K562 (cell line): ENCODE measurements around the gene AGGF1. TPM values are rescaled to one million over a fixed set of nuclear protein-coding genes. Genes with fewer than 3 reads are reported as not detected.

Experiments used
- ATAC-seq: fragments of 200-7000 bp; cut with Tn5 transposase; 3 replicates; pipeline ENCODE4 v1.9.1; 2020; ENCODE audit warnings: moderate library complexity
- BruUV-seq: library from RNA; stranded (reverse); fragments of 400-500 nt; replicated peaks from 2 replicates; lab custom pipeline; 2021; lab: Mats Ljungman, UMichigan
- CTCF ChIA-PET: fragments of 300-600 bp; formaldehyde crosslinking; extraction: SDS; loops from one replicate; lab custom pipeline; 2021; ENCODE audit warnings: low intra/inter-chr PET ratio; lab: Yijun Ruan, JAX
- POLR2A ChIA-PET: fragments of 300-600, 350-650 bp; sonication (Branson Sonifier 250); formaldehyde crosslinking; extraction: SDS; loops from one replicate; lab custom pipeline; 2021; ENCODE audit warnings: antibody characterized with exemption, inconsistent platforms; lab: Yijun Ruan, JAX
- DNase-seq, 4 experiments: peaks; one replicate each; pipeline versions ENCODE4 v3.0.0 to v3.0.0-alpha.2; 2011 to 2018; ENCODE audit warnings: low spot score in 3 of 4, mixed read lengths in 3 of 4; ENCODE audit errors: extremely low read depth in 1 of 4
- FAIRE-seq: peaks from 2 replicates; lab custom pipeline; 2011; peaks lifted over from hg19 to GRCh38; lab: Jason Lieb, UNC
- H2AFZ ChIP-seq: 2 replicates; pipeline ENCODE4 v1.6.0; 2011; ENCODE audit warnings: low read depth, low read length, control low read depth, inconsistent platforms
- H3K27ac ChIP-seq: fragments of 200-600 bp; 3 replicates; pipeline ENCODE4 v1.8.0; 2011; ENCODE audit warnings: low read depth, mild to moderate bottlenecking, control low read depth, inconsistent platforms, low read length, moderate library complexity, mixed read lengths; ENCODE audit errors: extremely low read depth
- H3K27me3 ChIP-seq, 2 experiments: fragments of 300-600 bp in 1 of 2; 2 replicates in 1 of 2; 3 replicates in 1 of 2; pipeline versions ENCODE4 v1.6.0 to v1.8.0; 2011; ENCODE audit warnings: inconsistent platforms in 2 of 2, low read length in 2 of 2, mild to moderate bottlenecking in 1 of 2, mixed read lengths in 1 of 2, moderate library complexity in 1 of 2; ENCODE audit not compliant: control insufficient read depth in 2 of 2, insufficient read depth in 2 of 2
- H3K36me3 ChIP-seq: fragments of 300-600 bp; 3 replicates; pipeline ENCODE4 v1.8.0; 2011; ENCODE audit warnings: mild to moderate bottlenecking, low read length, inconsistent platforms; ENCODE audit not compliant: control insufficient read depth, insufficient read depth
- H3K4me1 ChIP-seq, 2 experiments: fragments of 200-600 bp in 1 of 2; replicated peaks in 1 of 2; 2 replicates in 1 of 2; 3 replicates in 1 of 2; pipeline versions ENCODE4 v1.5.1 to v1.8.0; 2011; ENCODE audit warnings: inconsistent platforms in 2 of 2, low read length in 2 of 2, mild to moderate bottlenecking in 1 of 2, mixed read lengths in 1 of 2, moderate library complexity in 1 of 2; ENCODE audit not compliant: control insufficient read depth in 2 of 2, insufficient read depth in 2 of 2
- H3K4me2 ChIP-seq: 2 replicates; pipeline ENCODE4 v1.6.1; 2011; ENCODE audit warnings: low read length, control low read depth, inconsistent platforms, mixed read lengths; ENCODE audit not compliant: insufficient read depth
- H3K4me3 ChIP-seq: fragments of 200-600 bp; sonication (generic), shearing (Covaris generic); 2 replicates; pipeline ENCODE4 v1.5.1; 2016; ENCODE audit warnings: control low read depth, inconsistent platforms
- H3K79me2 ChIP-seq: fragments of 200-600 bp; 3 replicates; pipeline ENCODE4 v1.8.0; 2011; ENCODE audit warnings: low read length, inconsistent platforms; ENCODE audit not compliant: control insufficient read depth, insufficient read depth
- H3K9ac ChIP-seq, 2 experiments: 2 replicates each; pipeline versions ENCODE4 v1.6.0 to v1.6.1; 2011; ENCODE audit warnings: low read depth in 2 of 2, low read length in 2 of 2, control low read depth in 1 of 2, inconsistent platforms in 1 of 2, mild to moderate bottlenecking in 1 of 2, mixed read lengths in 1 of 2; ENCODE audit not compliant: insufficient read depth in 1 of 2
- H3K9me1 ChIP-seq: one replicate; pipeline ENCODE4 v1.6.0; 2011; ENCODE audit warnings: inconsistent platforms, mild to moderate bottlenecking, low read length, moderate library complexity; ENCODE audit not compliant: control insufficient read depth, insufficient read depth
- H3K9me3 ChIP-seq: replicated peaks from 2 replicates; pipeline ENCODE4 v1.5.1; 2011; ENCODE audit warnings: low read depth, low read length, inconsistent platforms; ENCODE audit not compliant: control insufficient read depth, insufficient read depth
- H4K20me1 ChIP-seq: replicated peaks from 2 replicates; pipeline ENCODE4 v1.6.1; 2011; ENCODE audit warnings: low read length, inconsistent platforms, mixed read lengths; ENCODE audit not compliant: control insufficient read depth, insufficient read depth
- CBX1 ChIP-seq: sonication (generic); IDR thresholded peaks from 2 replicates; pipeline ENCODE4 v1.6.1; 2016; ENCODE audit warnings: antibody characterized with exemption, low read depth, mild to moderate bottlenecking
- E4F1 ChIP-seq: fragments of 250-450 bp; sonication (Bioruptor Pico); IDR thresholded peaks from 2 replicates; pipeline ENCODE4 v1.5.0; 2021; ENCODE audit warnings: mild to moderate bottlenecking, borderline replicate concordance
- KDM4B ChIP-seq, 2 experiments: fragments of 450-650 bp in 1 of 2; sonication (generic) in 1 of 2; IDR thresholded peaks; 2 replicates each; pipeline ENCODE4 v1.6.1; 2016 to 2017; ENCODE audit warnings: borderline replicate concordance in 2 of 2, antibody characterized with exemption in 1 of 2, low read depth in 1 of 2, mild to moderate bottlenecking in 1 of 2
- MIER1 ChIP-seq: fragments of 450-650 bp; IDR thresholded peaks from 2 replicates; pipeline ENCODE4 v1.6.1; 2016; ENCODE audit warnings: antibody characterized with exemption, mild to moderate bottlenecking, low read depth
- SRSF7 ChIP-seq: fragments of 200-400 bp; formaldehyde crosslinking; optimal IDR thresholded peaks from 2 replicates; pipeline ENCODE3; 2017; ENCODE audit warnings: mild to moderate bottlenecking, low read depth, low read length
- TSHZ1 ChIP-seq: fragments of 250-450 bp; sonication (Bioruptor Pico); IDR thresholded peaks from 2 replicates; pipeline ENCODE4 v1.4.0; 2020; ENCODE audit warnings: mild to moderate bottlenecking, moderate library complexity
- WGBS: fragments of 100-300 bp; shearing (Covaris generic); methylation state at CpG from one replicate; pipeline ENCODE4 v1.1.6; 2016; ENCODE audit warnings: low coverage, mixed read lengths; ENCODE audit not compliant: insufficient coverage; ENCODE audit errors: missing lambda C conversion rate; 5-methylcytosine and 5-hydroxymethylcytosine counted together
- in situ Hi-C: fragments of 300-500 bp; cut with MboI; formaldehyde crosslinking; loops from 4 replicates; pipeline ENCODE4 v1.15.0; 2018; ENCODE audit warnings: inconsistent platforms, mixed read lengths
- intact Hi-C: fragments of 100-400 bp; cut with micrococcal nuclease; formaldehyde crosslinking; loops from 2 replicates; pipeline ENCODE4 v1.14.2; 2022
- polyA plus RNA-seq, 8 experiments: library from polyadenylated mRNA; depleted of rRNA in 4 of 8; stranded (reverse) in 5 of 8; unstranded in 3 of 8; fragments of >200 nt; fragmentation: Nextera tagmentation in 2 of 8; fragmentation: Illumina TruSeq in 1 of 8; extraction: Ambion mirVana in 2 of 8; extraction: Trizol in 1 of 8; gene quantifications; 2 replicates each; pipeline versions ENCODE4 v1.2.1 to v1.2.3, GENCODE V29; 2011 to 2014; ENCODE audit warnings: inconsistent platforms in 1 of 8, missing spikeins in 1 of 8
- total RNA-seq, 7 experiments: library from RNA; depleted of rRNA in 6 of 7; stranded (reverse); fragments of >200 nt in 6 of 7; fragmentation: Illumina TruSeq in 2 of 7; extraction: Trizol in 2 of 7; gene quantifications; 2 replicates each; pipeline versions ENCODE4 v1.2.1 to v1.2.3, GENCODE V29; 2011 to 2021; ENCODE audit warnings: low replicate concordance in 1 of 7

Gene AGGF1
- total and polyA plus RNA-seq, 9 of the 15 experiments (the other 6 are each of a cell fraction or from before 2014, with no cell fraction given): 5.2 to 20.4 (median 13.4) TPM

DNA sequence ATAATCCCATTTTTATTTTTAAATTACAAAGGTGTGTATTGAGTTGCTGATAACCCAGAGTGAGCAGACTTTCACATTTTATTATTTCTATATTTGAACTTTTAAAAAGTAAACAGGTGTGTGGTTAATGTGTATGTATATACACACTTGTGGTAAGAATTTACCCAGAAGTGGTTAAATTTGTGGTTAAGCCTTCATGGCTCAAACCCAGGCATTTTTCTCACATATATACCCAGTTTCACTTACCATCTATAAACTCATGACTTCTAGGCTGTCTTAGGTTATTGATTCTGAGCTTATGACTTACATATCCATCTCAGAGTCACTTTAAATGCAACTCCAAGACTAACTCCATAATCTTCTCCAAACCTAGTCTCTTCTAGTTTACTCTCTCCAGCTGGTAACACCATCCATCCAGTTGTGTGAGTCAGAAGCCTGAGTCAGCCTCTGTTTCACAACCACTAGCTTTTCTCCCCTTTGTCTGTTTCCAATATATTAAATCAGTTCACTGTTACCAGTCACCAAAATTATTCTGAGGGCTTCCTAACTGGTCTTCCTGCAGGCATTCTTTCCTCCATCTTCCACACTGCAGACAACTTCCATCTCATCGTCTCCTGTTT lies 36.7 kb downstream of the AGGF1 start:
- Histone ChIP-seq H3K9me3 (no peaks in the 10 kb centered on the region), H3K27ac (no peak overlapping the region), H4K20me1 (no peaks in the 10 kb centered on the region), H3K4me3 (no peak overlapping the region), H2AFZ (no peak overlapping the region), H3K9me1 (no peaks in the 10 kb centered on the region), H3K27me3 (no peaks in the 10 kb centered on the region), H3K79me2 (peaks cover 2% of the 10 kb centered on the region; the same call in 1 of the 3 replicates), H3K9ac (no peak overlapping the region), H3K4me2 (no peak overlapping the region), H3K36me3 (peaks cover 27% of the 10 kb centered on the region; the same call in 2 of the 3 replicates), H3K4me1 (no peaks in the 10 kb centered on the region)
- no peak for TF ChIP-seq CBX1
- no peak for TF ChIP-seq E4F1 (CRISPR knock-in tag)
- TF ChIP-seq MIER1: no peak
- no peak for TF ChIP-seq TSHZ1 (CRISPR knock-in tag)
- TF ChIP-seq SRSF7: no peak
- TF ChIP-seq KDM4B (IDR thresholded peaks at IDR 0.05; ENCODE audit: borderline replicate concordance in 2 of 2, low read depth in 1 of 2): no peak
- POLR2A ChIA-PET: interaction anchor here (1.0 kb wide), 1 partner anchor 10 kb away, joined by 3 read pairs; no protein-coding TSS in a partner anchor
- no TSS peak for BruUV-seq
- intact Hi-C loops (no loop called here), in situ Hi-C loops (no loop called here)
- WGBS: 88% methylated on average over 1 of the region's 1 CpG
- FAIRE-seq (no peak), DNase-seq (no peak), ATAC-seq (no peak)
- CTCF ChIA-PET: no interaction called here
